Muscle of leg (tissue), 11 donors: ENCODE measurements around the gene PPRC1. TPM values are rescaled to one million over a fixed set of nuclear protein-coding genes. Genes with fewer than 3 reads are reported as not detected.

Source experiments
- DNase-seq: peaks from one replicate; pipeline ENCODE4 v3.0.0; 2013
- H3K27ac ChIP-seq: one replicate; pipeline ENCODE4 v1.5.1; 2013; ENCODE audit warnings: mild to moderate bottlenecking, low read length, control low read depth
- H3K27me3 ChIP-seq: one replicate; pipeline ENCODE4 v1.6.1; 2013; ENCODE audit warnings: low read length; ENCODE audit not compliant: control insufficient read depth, insufficient read depth
- H3K36me3 ChIP-seq: one replicate; pipeline ENCODE4 v1.6.1; 2013; ENCODE audit warnings: low read length; ENCODE audit not compliant: control insufficient read depth, insufficient read depth
- H3K4me1 ChIP-seq: one replicate; pipeline ENCODE4 v1.6.1; 2013; ENCODE audit warnings: low read length; ENCODE audit not compliant: control insufficient read depth, insufficient read depth
- H3K4me3 ChIP-seq: one replicate; pipeline ENCODE4 v1.5.1; 2013; ENCODE audit warnings: low read length, control low read depth
- H3K9me3 ChIP-seq: replicated peaks from 2 replicates; pipeline ENCODE4 v1.6.1; 2013; ENCODE audit warnings: low read depth, low read length; ENCODE audit not compliant: control insufficient read depth
- WGBS: methylation state at CpG from one replicate; pipeline ENCODE4 v1.1.5; 2013; ENCODE audit warnings: missing lambda C conversion rate; ENCODE audit not compliant: insufficient coverage; 5-methylcytosine and 5-hydroxymethylcytosine counted together
- polyA plus RNA-seq, 8 donors: library from polyadenylated mRNA; unstranded; fragments of 120-200 nt; gene quantifications; one replicate each; pipeline versions ENCODE4 v1.2.1 to v1.2.3, GENCODE V29; 2013; ENCODE audit warnings: inconsistent platforms in 1 of 8, low replicate concordance in 1 of 8; ENCODE audit not compliant: insufficient read length in 8 of 8, insufficient read depth in 1 of 8
- total RNA-seq: library from RNA; stranded (reverse); fragments of 120-200 nt; gene quantifications from one replicate; pipeline ENCODE4 v1.2.4, GENCODE V29; 2013

Gene PPRC1
- total and polyA plus RNA-seq, 9 donors, result 12.9 to 39.1 (median 31.0) TPM

DNA sequence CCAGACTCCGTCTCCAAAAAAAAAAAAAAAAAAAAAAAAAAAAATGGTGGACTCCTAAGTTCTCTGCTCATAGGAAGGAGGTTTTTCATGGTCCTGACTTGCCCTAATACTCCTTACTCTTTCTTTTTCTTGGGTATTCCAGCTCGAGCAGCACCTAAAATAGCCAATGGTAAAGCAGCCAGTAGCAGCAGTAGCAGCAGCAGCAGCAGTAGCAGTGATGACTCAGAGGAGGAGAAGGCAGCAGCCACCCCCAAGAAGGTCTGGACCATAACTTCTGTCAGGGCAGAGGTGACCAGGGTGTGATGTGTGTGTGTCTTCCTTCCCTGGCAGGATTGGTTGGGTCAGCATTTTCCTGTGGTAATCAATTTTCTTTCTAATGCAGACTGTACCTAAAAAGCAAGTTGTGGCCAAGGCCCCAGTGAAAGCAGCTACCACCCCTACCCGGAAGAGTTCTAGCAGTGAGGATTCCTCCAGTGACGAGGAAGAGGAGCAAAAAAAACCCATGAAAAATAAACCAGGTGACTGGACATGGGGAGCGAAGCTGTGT is 26.3 kb downstream of the PPRC1 start:
- H3K27me3 ChIP-seq, result no peaks in the 10 kb centered on the region
- no peak overlapping the region for H3K4me3 ChIP-seq
- WGBS, result 90% methylated on average over 2 of the region's 5 CpGs
- H3K9me3 ChIP-seq, result no peaks in the 10 kb centered on the region
- no peak overlapping the region for H3K27ac ChIP-seq
- H3K4me1 ChIP-seq, result no peaks in the 10 kb centered on the region
- H3K36me3 ChIP-seq, result peaks cover 74% of the 10 kb centered on the region
- DNase-seq, result no peak

DNA sequence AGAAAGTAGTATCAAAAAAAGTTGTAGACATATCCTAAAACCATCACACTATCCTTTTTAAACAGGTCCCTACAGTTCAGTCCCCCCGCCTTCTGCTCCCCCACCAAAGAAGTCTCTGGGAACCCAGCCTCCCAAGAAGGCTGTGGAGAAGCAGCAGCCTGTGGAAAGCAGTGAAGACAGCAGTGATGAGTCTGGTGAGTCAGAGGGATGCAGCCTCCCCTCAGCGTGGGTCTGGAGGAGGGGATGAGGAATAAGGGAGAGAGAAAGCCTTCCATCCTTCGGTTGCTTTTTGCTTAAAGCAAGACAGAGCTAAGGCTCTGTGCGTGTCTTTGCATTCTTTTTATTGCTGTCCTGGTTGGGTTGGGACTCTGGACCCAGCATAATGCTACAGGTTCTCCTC is 27.0 kb downstream of the PPRC1 start:
- no peak overlapping the region for H3K4me3 ChIP-seq
- no peaks in the 10 kb centered on the region for H3K4me1 ChIP-seq
- H3K27ac ChIP-seq, result no peak overlapping the region
- peaks cover 68% of the 10 kb centered on the region for H3K36me3 ChIP-seq
- WGBS, result no CpG with 5 or more reads among the region's 4 CpGs
- no peak for DNase-seq
- H3K9me3 ChIP-seq, result no peaks in the 10 kb centered on the region
- no peaks in the 10 kb centered on the region for H3K27me3 ChIP-seq

DNA sequence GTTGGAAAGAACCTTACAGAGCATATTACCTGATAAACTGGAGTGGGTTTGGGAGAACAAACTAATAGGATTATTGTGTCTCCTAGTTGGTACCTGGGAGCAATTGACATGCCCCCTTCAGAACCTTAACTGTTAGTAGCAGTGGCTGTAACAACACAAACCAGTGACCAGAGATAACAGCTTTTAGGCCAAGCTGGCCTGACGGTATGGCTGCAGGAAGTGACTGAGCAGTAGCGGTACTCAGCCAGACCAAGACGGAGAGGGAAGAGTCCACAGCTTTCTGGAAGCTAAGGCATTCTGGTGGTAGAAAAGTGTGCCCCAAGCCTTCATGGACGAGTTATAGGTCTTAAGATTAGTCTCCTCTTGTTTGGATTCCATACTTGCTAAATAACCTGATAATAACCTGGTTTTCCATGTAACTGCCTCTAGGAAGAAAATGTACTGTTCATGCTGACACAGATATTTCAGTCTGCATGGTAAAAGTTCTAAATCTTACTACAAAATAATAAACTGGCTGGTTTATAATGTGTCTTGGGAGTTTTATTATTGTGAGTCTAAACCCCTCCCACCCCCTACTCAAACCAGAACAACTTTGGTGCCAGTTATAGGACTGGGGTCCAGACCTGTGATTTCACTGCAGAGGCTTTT is 30.6 kb downstream of the PPRC1 start:
- Histone ChIP-seq H3K9me3 (no peaks in the 10 kb centered on the region), H3K27me3 (no peaks in the 10 kb centered on the region), H3K4me1 (no peaks in the 10 kb centered on the region), H3K27ac (no peak overlapping the region), H3K36me3 (peaks cover 42% of the 10 kb centered on the region), H3K4me3 (no peak overlapping the region)
- whole genome bisulfite sequencing, result 62% methylated on average over 2 of the region's 4 CpGs
- no peak for DNase-seq

DNA sequence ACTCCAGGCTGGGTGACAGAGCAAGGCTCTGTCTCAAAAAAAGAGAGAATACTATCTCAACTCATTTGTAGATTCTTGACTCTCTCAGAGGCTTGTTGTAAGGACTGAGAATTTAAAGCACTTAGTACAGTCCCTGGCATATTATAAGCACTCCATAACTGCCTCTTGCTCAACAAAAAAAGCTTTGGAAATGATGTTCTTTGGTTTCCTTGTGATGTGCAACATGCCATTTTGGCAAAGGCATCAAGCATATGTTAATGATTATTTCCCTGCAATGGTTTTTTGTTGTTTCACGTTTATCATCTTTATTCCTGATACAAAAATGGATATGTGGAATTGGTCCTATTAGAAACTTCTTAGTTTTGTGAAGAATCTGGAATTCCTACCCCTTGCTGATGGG is 35.0 kb downstream of the PPRC1 start:
- WGBS, result no CpG with 5 or more reads among the region's 1 CpG
- DNase-seq, result no peak
- no peak overlapping the region for H3K27ac ChIP-seq
- peaks cover 4% of the 10 kb centered on the region for H3K4me1 ChIP-seq
- H3K9me3 ChIP-seq, result no peaks in the 10 kb centered on the region
- peaks cover 2% of the 10 kb centered on the region for H3K27me3 ChIP-seq
- H3K36me3 ChIP-seq, result peaks cover 5% of the 10 kb centered on the region
- no peak overlapping the region for H3K4me3 ChIP-seq

DNA sequence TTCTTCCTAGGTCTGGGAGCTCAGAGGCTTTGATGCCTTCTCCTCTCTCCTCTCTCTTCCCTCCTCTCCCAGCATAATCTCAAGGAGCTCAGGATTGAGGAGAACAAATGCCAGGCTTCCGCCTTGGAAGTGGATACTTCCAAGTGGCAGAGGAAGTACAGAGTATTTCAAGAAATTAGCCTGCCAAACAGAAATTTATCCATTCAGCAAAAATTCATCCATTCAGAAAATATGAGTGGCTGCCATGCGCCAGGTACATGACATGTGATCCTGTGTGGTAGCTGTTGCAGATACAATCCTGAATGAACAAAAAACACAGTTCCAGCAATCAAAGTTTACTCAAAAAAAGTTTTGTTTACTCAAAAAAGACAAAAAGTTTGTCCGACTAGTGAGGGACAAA is 37.8 kb downstream of the PPRC1 start:
- Histone ChIP-seq H3K27me3 (peaks cover 2% of the 10 kb centered on the region), H3K27ac (no peak overlapping the region), H3K4me1 (peaks cover 4% of the 10 kb centered on the region), H3K4me3 (no peak overlapping the region), H3K36me3 (no peaks in the 10 kb centered on the region), H3K9me3 (no peaks in the 10 kb centered on the region)
- no CpG with 5 or more reads among the region's 3 CpGs for WGBS
- DNase-seq, result no peak

DNA sequence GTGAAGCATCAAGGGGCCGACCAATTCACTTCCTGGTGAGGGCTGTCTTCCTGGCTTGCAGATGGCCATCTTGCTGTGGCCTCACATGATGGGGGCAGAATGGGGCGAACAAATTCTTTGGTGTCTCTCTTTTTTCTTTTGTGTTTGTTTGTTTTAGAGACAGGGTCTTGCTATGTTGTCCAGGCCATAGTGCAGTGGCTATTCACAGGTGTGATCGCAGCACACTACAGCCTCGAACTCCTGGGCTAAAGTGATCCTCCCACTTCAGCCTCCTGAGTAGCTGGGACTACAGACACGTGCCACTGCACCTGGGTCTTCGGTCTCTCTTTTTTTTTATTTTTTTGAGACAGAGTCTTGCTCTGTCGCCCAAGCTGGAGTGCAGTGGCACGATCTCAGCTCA is 39.4 kb downstream of the PPRC1 start:
- no peak for DNase-seq
- Histone ChIP-seq H3K27me3 (peaks cover 2% of the 10 kb centered on the region), H3K9me3 (no peaks in the 10 kb centered on the region), H3K4me1 (peaks cover 4% of the 10 kb centered on the region), H3K27ac (no peak overlapping the region), H3K36me3 (no peaks in the 10 kb centered on the region), H3K4me3 (no peak overlapping the region)
- WGBS, result 77% methylated on average over 4 of the region's 8 CpGs

DNA sequence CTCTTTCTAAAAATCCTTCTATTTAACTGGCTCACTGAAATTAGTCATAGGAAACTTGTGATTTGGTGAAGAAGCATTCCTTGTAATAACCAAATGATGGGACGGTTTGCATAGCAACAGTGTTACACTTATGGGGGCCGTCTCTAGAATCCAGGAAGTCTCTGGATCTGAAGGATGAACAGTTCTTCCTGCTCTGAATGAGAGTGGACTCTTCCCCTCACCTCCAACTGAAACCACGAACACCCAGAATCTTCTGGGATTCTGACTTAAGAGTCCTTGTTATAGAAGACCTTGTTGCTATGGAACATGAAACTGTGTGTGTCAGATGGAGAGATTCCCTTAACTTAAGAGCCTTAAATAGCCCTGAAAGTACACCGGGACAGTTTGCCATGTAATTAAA is 42.6 kb downstream of the PPRC1 start:
- H3K36me3 ChIP-seq, result no peaks in the 10 kb centered on the region
- no peaks in the 10 kb centered on the region for H3K27me3 ChIP-seq
- H3K4me1 ChIP-seq, result no peaks in the 10 kb centered on the region
- H3K27ac ChIP-seq, result no peak overlapping the region
- H3K4me3 ChIP-seq, result no peak overlapping the region
- no peaks in the 10 kb centered on the region for H3K9me3 ChIP-seq
- no peak for DNase-seq
- 60% methylated on average over 1 of the region's 4 CpGs for WGBS

DNA sequence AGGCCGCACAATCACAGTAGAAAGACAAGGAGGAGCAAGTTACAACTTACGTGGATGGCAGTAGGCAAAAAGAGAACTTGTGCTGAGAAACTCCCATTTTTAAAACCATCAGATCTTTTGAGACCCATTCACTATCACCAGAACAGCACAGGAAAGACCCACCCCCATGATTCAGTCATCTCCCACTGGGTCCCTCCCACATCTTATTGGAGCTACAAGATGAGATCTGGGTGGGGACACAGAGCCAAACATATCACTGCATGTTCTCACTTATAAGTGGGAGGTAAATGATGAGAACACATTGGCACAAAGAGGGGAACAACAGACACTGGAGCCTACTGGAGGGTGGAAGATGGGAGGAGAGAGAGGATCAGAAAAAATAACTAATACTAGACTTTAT is 51.8 kb downstream of the PPRC1 start:
- Histone ChIP-seq H3K4me1 (no peaks in the 10 kb centered on the region), H3K27me3 (no peaks in the 10 kb centered on the region), H3K9me3 (peaks cover 2% of the 10 kb centered on the region), H3K27ac (no peak overlapping the region), H3K4me3 (no peak overlapping the region), H3K36me3 (no peaks in the 10 kb centered on the region)
- no peak for DNase-seq
- WGBS, result no CpG with 5 or more reads among the region's 2 CpGs

DNA sequence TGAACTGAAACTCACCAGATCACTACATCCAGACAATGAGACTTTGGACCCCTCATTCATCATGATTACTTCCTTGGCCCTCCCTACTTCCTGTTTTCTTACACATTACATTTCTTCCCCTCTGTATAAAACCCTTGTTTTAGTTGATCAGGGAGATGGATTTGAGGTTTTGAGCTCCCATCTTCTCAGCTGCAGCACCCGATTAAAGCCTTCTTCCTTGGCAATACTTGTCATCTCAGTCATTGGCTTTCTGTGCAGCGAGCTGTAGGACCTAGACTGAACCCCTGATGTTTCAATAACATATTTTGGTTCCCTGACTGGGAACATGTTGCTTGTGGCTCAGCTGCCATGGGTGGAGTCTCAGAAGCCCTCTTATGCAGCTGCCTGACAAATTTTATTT is 52.4 kb downstream of the PPRC1 start:
- H3K4me1 ChIP-seq, result no peaks in the 10 kb centered on the region
- H3K36me3 ChIP-seq, result no peaks in the 10 kb centered on the region
- H3K27me3 ChIP-seq, result no peaks in the 10 kb centered on the region
- peaks cover 2% of the 10 kb centered on the region for H3K9me3 ChIP-seq
- 20% methylated on average over 1 of the region's 2 CpGs for WGBS
- no peak for DNase-seq
- no peak overlapping the region for H3K4me3 ChIP-seq
- no peak overlapping the region for H3K27ac ChIP-seq

DNA sequence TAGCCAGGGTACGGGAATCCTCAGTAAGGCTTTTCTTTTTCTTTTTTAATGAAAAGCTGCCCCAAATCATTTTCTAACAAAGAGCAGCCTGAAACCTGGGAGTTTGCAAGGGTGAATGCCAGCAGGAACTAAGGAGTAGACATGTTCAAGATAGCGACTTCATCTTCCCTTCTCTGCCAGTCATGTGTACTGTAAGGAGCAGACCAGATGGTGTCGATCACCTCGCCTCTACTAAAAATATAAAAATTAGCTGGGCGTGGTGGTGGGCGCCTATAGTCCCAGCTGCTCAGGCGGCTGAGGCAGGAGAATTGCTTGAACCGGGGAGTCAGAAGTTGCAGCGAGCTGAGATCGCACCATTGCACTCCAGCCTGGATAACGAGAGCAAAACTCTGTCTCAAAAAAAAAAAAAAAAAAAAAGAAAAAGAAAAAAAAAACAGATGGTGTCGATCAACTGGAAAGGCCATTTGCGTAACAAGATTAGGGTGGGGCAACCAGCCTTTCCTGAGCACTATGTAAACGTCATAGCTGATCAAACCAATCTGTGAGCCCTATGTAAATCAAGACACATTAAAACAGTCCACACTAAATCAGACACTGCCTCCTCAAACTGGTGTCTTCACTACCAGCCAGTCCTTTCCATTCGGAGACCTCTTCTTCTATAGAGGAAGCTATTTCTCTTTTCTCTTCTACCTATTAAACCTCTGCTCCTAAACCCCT is 53.1 kb downstream of the PPRC1 start:
- Histone ChIP-seq H3K27me3 (no peaks in the 10 kb centered on the region), H3K4me3 (peak overlapping the region; percentile 3), H3K4me1 (no peaks in the 10 kb centered on the region), H3K27ac (no peak overlapping the region), H3K36me3 (no peaks in the 10 kb centered on the region), H3K9me3 (peaks cover 2% of the 10 kb centered on the region)
- 61% methylated on average over 4 of the region's 15 CpGs for WGBS
- peak; percentile 32 for DNase-seq
